ENCODE measurements around the gene TIMMDC1.

The TIMMDC1 gene

GRCh38 chr3:119492810-119493209, 5.5 kb upstream of the TIMMDC1 start:
- no peak overlapping the region for H3K27ac Mint-ChIP-seq
- H3K9me3 Mint-ChIP-seq, result no peaks in the 10 kb centered on the region
- H3K27me3 Mint-ChIP-seq (ENCODE audit: low read depth), result no peaks in the 10 kb centered on the region
- peaks cover 23% of the 10 kb centered on the region for H3K36me3 Mint-ChIP-seq (ENCODE audit: low read depth)
- no peak for DNase-seq (ENCODE audit: low spot score)
- no peak overlapping the region for H3K4me3 Mint-ChIP-seq
- peaks cover 9% of the 10 kb centered on the region for H3K4me1 Mint-ChIP-seq (ENCODE audit: low read depth)

GRCh38 chr3:119494597-119494996, 3.8 kb upstream of the TIMMDC1 start:
- H3K4me3 Mint-ChIP-seq, result no peak overlapping the region
- H3K9me3 Mint-ChIP-seq, result no peaks in the 10 kb centered on the region
- H3K4me1 Mint-ChIP-seq (ENCODE audit: low read depth), result peaks cover 11% of the 10 kb centered on the region
- H3K27ac Mint-ChIP-seq, result no peak overlapping the region
- no peaks in the 10 kb centered on the region for H3K27me3 Mint-ChIP-seq (ENCODE audit: low read depth)
- peaks cover 23% of the 10 kb centered on the region for H3K36me3 Mint-ChIP-seq (ENCODE audit: low read depth)
- DNase-seq (ENCODE audit: low spot score), result no peak

DNA sequence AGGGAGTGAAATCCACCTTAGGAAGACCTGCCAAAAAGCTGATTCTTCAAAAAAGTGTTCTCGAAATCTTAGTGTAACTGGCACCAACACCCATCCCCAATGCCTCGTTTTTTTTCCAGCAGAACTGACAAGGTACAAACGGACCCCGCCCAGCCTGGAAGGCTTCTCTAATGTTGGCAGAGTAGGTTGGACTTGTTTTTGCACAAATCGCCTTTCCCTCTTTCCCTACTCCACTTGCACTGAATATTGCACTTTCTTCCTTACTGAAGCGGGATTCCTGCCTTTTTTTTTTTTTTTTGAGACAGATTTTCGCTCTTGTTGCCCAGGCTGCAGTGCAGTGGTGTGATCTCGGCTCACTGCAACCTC, 544 bp upstream of the TIMMDC1 start:
- DNase-seq (ENCODE audit: low spot score), result no peak
- H3K27me3 Mint-ChIP-seq (ENCODE audit: low read depth), result no peaks in the 10 kb centered on the region

DNA sequence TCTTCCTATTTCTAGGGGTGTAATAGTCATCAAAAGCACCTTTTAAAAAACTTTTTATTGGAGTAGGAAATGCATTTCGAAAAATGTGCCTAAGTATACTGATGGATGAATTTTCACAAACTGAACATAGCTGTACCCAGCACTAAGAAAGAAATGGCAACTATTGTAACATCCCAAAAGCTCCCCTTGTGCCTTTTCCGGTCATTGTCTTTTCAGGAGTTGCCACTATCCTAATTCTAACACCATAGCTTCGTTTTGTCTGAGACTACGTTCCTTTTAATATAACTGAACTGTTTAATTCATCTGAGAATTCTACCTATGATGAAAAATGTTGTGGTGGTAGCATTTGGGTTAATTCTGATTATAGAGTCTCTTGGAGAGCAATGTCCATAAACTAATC, 1.9 kb downstream of the TIMMDC1 start:
- Mint-ChIP-seq H3K27me3 (ENCODE audit: low read depth) (no peaks in the 10 kb centered on the region), H3K9me3 (no peaks in the 10 kb centered on the region), H3K27ac (no peak overlapping the region), H3K4me1 (ENCODE audit: low read depth) (peaks cover 29% of the 10 kb centered on the region), H3K4me3 (peak overlapping the region; percentile 25), H3K36me3 (ENCODE audit: low read depth) (peaks cover 19% of the 10 kb centered on the region)
- no peak for DNase-seq (ENCODE audit: low spot score)

More for the DNA sequence above, 544 bp upstream of the TIMMDC1 start:
- peak overlapping the region; percentile 97 for H3K27ac Mint-ChIP-seq
- H3K4me1 Mint-ChIP-seq (ENCODE audit: low read depth), result peaks cover 28% of the 10 kb centered on the region
- H3K36me3 Mint-ChIP-seq (ENCODE audit: low read depth), result peaks cover 12% of the 10 kb centered on the region
- no peaks in the 10 kb centered on the region for H3K9me3 Mint-ChIP-seq
- peak overlapping the region; percentile 99 for H3K4me3 Mint-ChIP-seq

- H3K27me3 Mint-ChIP-seq (ENCODE audit: low read depth), result no peaks in the 10 kb centered on the region
- no peak for DNase-seq (ENCODE audit: low spot score)
- no peaks in the 10 kb centered on the region for H3K9me3 Mint-ChIP-seq
- peaks cover 23% of the 10 kb centered on the region for H3K36me3 Mint-ChIP-seq (ENCODE audit: low read depth)
- H3K27ac Mint-ChIP-seq, result peak overlapping the region; percentile 12
- H3K4me3 Mint-ChIP-seq, result no peak overlapping the region
- H3K4me1 Mint-ChIP-seq (ENCODE audit: low read depth), result peaks cover 32% of the 10 kb centered on the region
These were observed 2.6 kb downstream of the TIMMDC1 start for GRCh38 chr3:119500901-119501300.

DNA sequence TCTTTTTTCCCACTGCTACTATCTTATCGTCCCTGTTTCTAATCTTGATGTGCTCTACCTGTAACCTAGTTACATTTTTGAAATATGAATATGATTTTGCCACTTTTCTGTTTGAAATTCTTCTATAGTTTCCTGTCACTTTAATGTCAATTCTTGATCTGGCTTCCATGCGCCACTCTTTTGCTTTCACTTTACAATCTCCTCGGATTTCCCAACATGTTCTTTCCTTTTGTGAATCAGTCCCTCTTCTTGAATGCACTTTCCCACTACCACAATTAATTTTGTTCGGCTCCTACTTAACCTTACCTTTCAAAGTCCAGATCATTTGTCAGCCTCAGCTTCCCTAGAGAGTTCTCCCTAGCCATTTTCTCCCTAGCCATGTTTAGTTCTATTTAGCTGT, 8.3 kb downstream of the TIMMDC1 start:
- Mint-ChIP-seq H3K4me1 (ENCODE audit: low read depth) (peaks cover 33% of the 10 kb centered on the region), H3K36me3 (ENCODE audit: low read depth) (peaks cover 49% of the 10 kb centered on the region)

GRCh38 chr3:119507404-119507803, 9.1 kb downstream of the TIMMDC1 start:
- Mint-ChIP-seq H3K9me3 (no peaks in the 10 kb centered on the region), H3K4me3 (peak overlapping the region; percentile 83), H3K27me3 (ENCODE audit: low read depth) (no peaks in the 10 kb centered on the region), H3K27ac (peak overlapping the region; percentile 64), H3K4me1 (ENCODE audit: low read depth) (peaks cover 33% of the 10 kb centered on the region), H3K36me3 (ENCODE audit: low read depth) (peaks cover 49% of the 10 kb centered on the region)
- DNase-seq (ENCODE audit: low spot score), result no peak

More for the DNA sequence above, 8.3 kb downstream of the TIMMDC1 start:
- Mint-ChIP-seq H3K9me3 (no peaks in the 10 kb centered on the region), H3K27me3 (ENCODE audit: low read depth) (no peaks in the 10 kb centered on the region), H3K27ac (peak overlapping the region; percentile 81), H3K4me3 (peak overlapping the region; percentile 83)
- DNase-seq (ENCODE audit: low spot score), result no peak

DNA sequence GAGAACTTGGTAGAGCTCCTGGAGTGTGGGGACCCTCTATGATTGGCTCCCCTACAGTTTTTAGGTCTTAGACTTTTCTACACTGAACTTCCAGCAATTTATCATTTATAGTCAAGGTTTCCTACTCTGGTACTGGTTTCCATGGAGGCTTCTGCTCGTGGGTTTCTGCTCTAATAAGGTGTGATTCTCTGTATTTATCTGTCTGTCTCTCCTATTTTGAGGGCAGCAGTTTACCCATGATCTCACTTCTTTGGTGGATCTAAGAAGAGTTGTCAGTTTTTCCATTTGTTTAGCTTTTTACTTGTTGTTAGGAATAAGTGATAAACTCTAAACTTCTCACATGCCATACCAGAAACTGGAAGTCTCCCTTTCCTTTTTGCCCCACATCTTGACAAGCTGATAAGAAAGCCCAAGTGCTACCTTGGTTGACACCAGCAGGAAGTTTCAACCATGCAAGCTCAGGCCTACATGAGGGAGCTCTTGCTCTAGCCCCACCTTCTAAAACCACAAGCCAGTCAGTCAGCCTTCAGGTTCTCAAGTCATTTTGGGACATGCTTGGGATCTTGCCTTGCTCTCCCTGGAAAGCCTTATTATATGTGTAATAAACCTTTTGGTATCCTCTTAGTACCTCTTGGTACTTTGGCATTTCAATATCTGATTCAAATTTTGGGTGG, 10.0 kb downstream of the TIMMDC1 start:
- H3K4me1 Mint-ChIP-seq (ENCODE audit: low read depth), result peaks cover 36% of the 10 kb centered on the region
- H3K4me3 Mint-ChIP-seq, result peak overlapping the region; percentile 42
- peaks cover 50% of the 10 kb centered on the region for H3K36me3 Mint-ChIP-seq (ENCODE audit: low read depth)
- DNase-seq (ENCODE audit: low spot score), result peak; percentile 57
- H3K9me3 Mint-ChIP-seq, result no peaks in the 10 kb centered on the region
- peak overlapping the region; percentile 77 for H3K27ac Mint-ChIP-seq
- H3K27me3 Mint-ChIP-seq (ENCODE audit: low read depth), result no peaks in the 10 kb centered on the region

DNA sequence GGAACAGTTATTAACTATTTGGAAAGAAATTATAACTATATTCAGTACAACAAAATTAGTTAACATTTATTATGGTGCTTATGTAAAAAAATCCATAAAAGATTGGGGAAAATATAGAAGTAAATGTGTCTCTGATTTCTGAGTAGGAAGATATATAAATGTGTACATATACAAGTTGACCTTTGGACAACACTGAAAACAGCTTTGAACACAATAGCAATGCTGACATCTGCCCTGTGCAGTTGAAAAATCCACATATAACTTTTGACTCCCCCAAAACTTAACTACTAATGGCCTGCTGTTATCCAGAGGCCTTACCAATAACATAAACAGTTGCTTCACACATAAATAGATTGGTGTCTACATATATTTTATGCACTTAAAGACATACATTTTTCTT, 12.3 kb downstream of the TIMMDC1 start:
- DNase-seq (ENCODE audit: low spot score), result no peak
- Mint-ChIP-seq H3K27ac (no peak overlapping the region), H3K4me1 (ENCODE audit: low read depth) (peaks cover 34% of the 10 kb centered on the region), H3K36me3 (ENCODE audit: low read depth) (peaks cover 50% of the 10 kb centered on the region), H3K4me3 (no peak overlapping the region), H3K9me3 (no peaks in the 10 kb centered on the region), H3K27me3 (ENCODE audit: low read depth) (no peaks in the 10 kb centered on the region)

DNA sequence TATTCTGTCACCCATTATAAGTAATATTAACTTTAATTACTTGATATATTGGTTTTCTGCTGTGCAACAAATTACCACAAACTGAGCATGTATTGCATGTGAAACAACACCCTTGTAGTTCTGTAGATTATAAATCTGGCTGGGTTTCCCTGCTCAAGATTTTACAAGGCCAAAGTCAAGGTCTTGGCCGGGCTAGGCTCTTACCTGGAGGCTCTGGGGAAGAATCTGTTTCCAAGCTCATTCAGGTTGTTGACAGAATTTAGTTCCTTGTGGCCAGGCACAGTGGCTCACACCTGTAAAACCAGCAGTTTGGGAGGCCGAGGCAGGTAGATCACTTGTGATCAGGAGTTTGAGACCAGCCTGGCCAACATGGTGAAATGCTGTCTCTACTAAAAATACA, 16.3 kb downstream of the TIMMDC1 start:
- no peak for DNase-seq (ENCODE audit: low spot score)
- Mint-ChIP-seq H3K9me3 (peaks cover 1% of the 10 kb centered on the region), H3K27ac (no peak overlapping the region), H3K4me3 (no peak overlapping the region), H3K27me3 (ENCODE audit: low read depth) (no peaks in the 10 kb centered on the region), H3K4me1 (ENCODE audit: low read depth) (peaks cover 3% of the 10 kb centered on the region), H3K36me3 (ENCODE audit: low read depth) (peaks cover 54% of the 10 kb centered on the region)

DNA sequence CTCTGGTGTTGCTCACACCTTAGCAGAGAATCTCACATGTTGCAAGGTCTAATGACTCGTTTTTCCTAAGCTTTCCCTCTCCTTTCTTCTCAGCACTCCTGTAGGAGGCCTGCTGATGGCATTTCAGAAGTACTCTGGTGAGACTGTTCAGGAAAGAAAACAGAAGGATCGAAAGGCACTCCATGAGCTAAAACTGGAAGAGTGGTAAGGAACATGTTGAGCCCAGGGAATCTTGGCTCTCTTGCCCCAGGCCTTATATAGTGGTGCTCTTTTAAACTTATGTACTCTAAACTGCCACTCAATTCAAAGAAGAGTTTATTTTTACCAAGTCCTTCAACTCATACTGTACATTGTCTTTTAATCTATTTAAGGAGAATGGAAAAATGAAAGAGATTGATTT, 18.8 kb downstream of the TIMMDC1 start:
- Mint-ChIP-seq H3K27ac (no peak overlapping the region), H3K4me1 (ENCODE audit: low read depth) (peaks cover 3% of the 10 kb centered on the region), H3K36me3 (ENCODE audit: low read depth) (peaks cover 69% of the 10 kb centered on the region), H3K9me3 (peaks cover 11% of the 10 kb centered on the region), H3K27me3 (ENCODE audit: low read depth) (no peaks in the 10 kb centered on the region), H3K4me3 (no peak overlapping the region)
- DNase-seq (ENCODE audit: low spot score), result no peak

- Mint-ChIP-seq H3K4me3 (no peak overlapping the region), H3K36me3 (ENCODE audit: low read depth) (peaks cover 72% of the 10 kb centered on the region), H3K9me3 (peaks cover 11% of the 10 kb centered on the region), H3K27ac (no peak overlapping the region), H3K4me1 (ENCODE audit: low read depth) (peaks cover 3% of the 10 kb centered on the region), H3K27me3 (ENCODE audit: low read depth) (no peaks in the 10 kb centered on the region)
- DNase-seq (ENCODE audit: low spot score), result no peak
These were observed 19.7 kb downstream of the TIMMDC1 start for GRCh38 chr3:119518026-119518425.

- no peak for DNase-seq (ENCODE audit: low spot score)
- H3K36me3 Mint-ChIP-seq (ENCODE audit: low read depth), result peaks cover 44% of the 10 kb centered on the region
- no peak overlapping the region for H3K4me3 Mint-ChIP-seq
These were observed 26.8 kb downstream of the TIMMDC1 start for GRCh38 chr3:119524931-119525662.

DNA sequence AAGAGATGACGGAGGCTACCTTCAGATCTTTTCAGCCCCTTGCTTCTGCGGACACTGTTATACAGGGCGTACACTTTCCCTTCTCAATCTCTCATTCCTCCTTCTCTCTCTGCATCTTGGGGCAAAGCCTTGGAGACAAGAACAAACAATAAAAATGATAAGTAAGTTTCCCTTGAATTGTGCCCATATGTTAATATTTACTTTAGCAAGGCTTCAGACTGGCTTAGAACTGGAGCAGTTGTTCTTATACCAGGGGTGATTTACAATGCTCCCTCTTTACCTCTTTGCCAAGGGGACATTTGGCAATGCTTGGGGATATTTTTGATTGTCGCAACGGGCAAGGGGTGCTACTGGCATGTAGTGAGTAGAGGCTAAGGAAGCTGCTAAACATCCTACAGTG, 29.4 kb downstream of the TIMMDC1 start:
- Mint-ChIP-seq H3K9me3 (no peaks in the 10 kb centered on the region), H3K36me3 (ENCODE audit: low read depth) (peaks cover 25% of the 10 kb centered on the region)

More at GRCh38 chr3:119524931-119525662, 26.8 kb downstream of the TIMMDC1 start:
- Mint-ChIP-seq H3K9me3 (peaks cover 5% of the 10 kb centered on the region), H3K27ac (no peak overlapping the region), H3K27me3 (ENCODE audit: low read depth) (no peaks in the 10 kb centered on the region), H3K4me1 (ENCODE audit: low read depth) (peaks cover 4% of the 10 kb centered on the region)

More for the DNA sequence above, 29.4 kb downstream of the TIMMDC1 start:
- H3K27me3 Mint-ChIP-seq (ENCODE audit: low read depth), result no peaks in the 10 kb centered on the region
- DNase-seq (ENCODE audit: low spot score), result no peak
- peaks cover 4% of the 10 kb centered on the region for H3K4me1 Mint-ChIP-seq (ENCODE audit: low read depth)
- H3K4me3 Mint-ChIP-seq, result no peak overlapping the region
- H3K27ac Mint-ChIP-seq, result no peak overlapping the region
